Fibroblast of the aortic adventitia (primary cell): ENCODE measurements around the gene RUSC2. TPM values are rescaled to one million over a fixed set of nuclear protein-coding genes. Genes with fewer than 3 reads are reported as not detected.
A peak's percentile ranks its signal among the peaks of the same experiment; 100 is the strongest.
"Not testable (repeated sequence)": the region's sequence is repeated elsewhere in the genome, so short reads cannot be mapped to it uniquely, and the experiment has no call there.

Experiments used
- DNase-seq: peaks from one replicate; pipeline ENCODE4 v3.0.0-alpha.2; 2010; ENCODE audit warnings: low read depth
- H3K4me3 ChIP-seq: 2 replicates; pipeline ENCODE4 v1.5.1; 2011; ENCODE audit warnings: low read depth, mild to moderate bottlenecking, control low read depth, low read length, moderate library complexity
- CTCF ChIP-seq: IDR thresholded peaks from 2 replicates; pipeline ENCODE4 v1.5.1; 2011; ENCODE audit warnings: mild to moderate bottlenecking, low read length, control low read depth, inconsistent platforms; ENCODE audit not compliant: insufficient read depth
- total RNA-seq: library from RNA; depleted of rRNA; stranded (reverse); fragments of >200 nt; gene quantifications from 2 replicates; pipeline ENCODE4 v1.2.3, GENCODE V29; 2012; ENCODE audit warnings: low replicate concordance

RUSC2 gene
- total RNA-seq, 1 donor: 32.9 TPM

DNA sequence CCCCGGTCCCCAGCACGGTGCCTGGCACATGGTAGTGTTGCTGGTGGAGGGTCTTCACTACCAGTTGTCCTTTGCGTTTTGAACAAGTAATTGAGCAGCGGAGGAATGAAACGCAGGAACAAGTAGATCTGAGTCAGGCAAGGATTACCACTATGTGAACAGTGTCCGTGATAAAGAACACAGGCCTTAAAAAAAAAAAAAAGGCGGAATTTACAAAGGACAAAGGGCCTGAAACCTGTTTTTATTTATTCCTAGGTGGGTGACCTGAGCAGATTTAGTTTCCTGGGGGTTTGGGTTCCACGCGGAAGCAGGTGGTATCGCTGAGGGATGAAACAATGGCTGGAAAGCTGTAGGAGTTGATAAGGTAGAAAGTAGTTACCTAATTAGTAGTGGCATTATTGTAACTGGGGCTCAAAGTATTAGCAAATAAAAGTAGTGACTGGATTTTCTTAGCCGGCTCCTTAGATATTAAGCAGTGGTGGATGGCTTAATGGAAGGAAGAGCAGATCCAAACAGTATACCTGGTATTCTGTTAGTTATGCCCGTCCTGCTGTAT is 1.1 kb downstream of the RUSC2 start:
- peak; percentile 57 for DNase-seq
- TF ChIP-seq CTCF: no peak
- H3K4me3 ChIP-seq: peak overlapping the region; percentile 96

- not testable (repeated sequence) for H3K4me3 ChIP-seq, DNase-seq
Measured at GRCh38 chr9:35493119-35493518, 3.2 kb downstream of the RUSC2 start.

DNA sequence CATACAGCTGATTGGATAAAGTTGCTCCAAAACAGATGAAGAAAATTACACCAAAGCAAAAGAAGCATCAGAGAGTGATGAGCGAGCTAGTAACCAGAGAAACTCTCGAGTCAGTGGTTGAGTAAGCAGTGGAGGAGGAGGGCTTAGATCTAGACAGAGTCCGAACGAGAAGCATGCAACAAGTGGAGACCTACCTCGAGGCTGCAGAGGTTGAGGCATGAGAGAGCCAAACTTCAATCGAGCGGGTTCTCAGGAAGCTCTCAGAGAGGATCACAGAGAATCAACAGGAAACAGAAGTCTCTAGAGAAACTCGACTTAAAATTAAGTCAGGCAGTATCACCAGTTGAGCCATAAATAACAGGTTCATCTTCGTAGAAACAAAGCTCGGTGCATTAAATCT is 6.1 kb downstream of the RUSC2 start:
- TF ChIP-seq CTCF: no peak
- H3K4me3 ChIP-seq: no peak overlapping the region
- DNase-seq: no peak

DNA sequence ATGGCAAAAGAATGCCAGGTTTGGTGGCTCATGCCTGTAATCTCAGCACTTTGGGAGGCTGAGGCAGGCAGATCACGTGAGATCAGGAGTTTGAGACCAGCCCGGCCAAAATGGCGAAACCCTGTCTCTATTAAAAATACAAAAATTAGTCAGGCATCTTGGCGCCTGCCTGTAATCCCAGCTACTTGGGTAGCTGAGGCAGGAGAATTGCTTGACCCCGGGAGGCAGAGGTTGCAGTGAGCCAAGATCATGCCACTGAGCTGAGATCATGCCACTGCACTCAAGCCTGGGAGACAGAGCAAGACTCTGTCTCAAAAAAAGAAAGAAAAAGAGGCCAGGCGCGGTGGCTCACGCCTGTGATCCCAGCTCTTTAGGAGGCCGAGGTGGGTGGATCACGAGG is 8.3 kb downstream of the RUSC2 start:
- DNase-seq, H3K4me3 ChIP-seq: not testable (repeated sequence)

GRCh38 chr9:35499029-35499700 is 9.3 kb downstream of the RUSC2 start:
- DNase-seq: peak; percentile 43
- no peak for TF ChIP-seq CTCF

DNA sequence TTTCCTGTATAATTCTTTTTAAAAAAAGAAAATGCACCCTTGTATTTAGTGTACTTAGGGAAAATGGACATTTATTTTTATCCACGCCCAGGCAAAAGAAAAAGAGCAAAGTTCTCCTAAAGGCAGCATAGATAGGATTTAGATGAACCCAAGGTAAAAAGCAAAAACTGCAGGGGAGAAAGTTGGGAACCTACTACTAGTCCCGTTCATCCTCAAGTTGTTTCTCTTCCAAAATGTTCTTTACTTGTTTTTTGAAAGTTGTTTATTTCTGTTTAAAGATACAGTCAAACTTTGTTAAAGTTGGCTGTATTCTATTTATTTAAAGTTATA is 9.8 kb downstream of the RUSC2 start:
- TF ChIP-seq CTCF: no peak
- no peak for DNase-seq

More at GRCh38 chr9:35499029-35499700, 9.3 kb downstream of the RUSC2 start:
- H3K4me3 ChIP-seq: no peak overlapping the region

GRCh38 chr9:35500130-35500748 is 10.3 kb downstream of the RUSC2 start:
- TF ChIP-seq CTCF: no peak
- peak; percentile 31 for DNase-seq
- no peak overlapping the region for H3K4me3 ChIP-seq

More for the DNA sequence above, 9.8 kb downstream of the RUSC2 start:
- no peak overlapping the region for H3K4me3 ChIP-seq

- peak; percentile 32 for DNase-seq
- no peak overlapping the region for H3K4me3 ChIP-seq
- no peak for TF ChIP-seq CTCF
Measured at GRCh38 chr9:35501946-35502345, 12.0 kb downstream of the RUSC2 start.
